Kidney (tissue), 14 donors: ENCODE measurements around the gene HSD17B14. TPM values are rescaled to one million over a fixed set of nuclear protein-coding genes. Genes with fewer than 3 reads are reported as not detected.

Experiments used
- DNase-seq, 5 donors: peaks; one replicate each; pipeline ENCODE4 v3.0.0-alpha.2; 2013 to 2020
- FAIRE-seq: peaks from 2 replicates; lab custom pipeline; 2012; peaks lifted over from hg19 to GRCh38; lab: Jason Lieb, UNC
- H3K27ac ChIP-seq, 2 donors: one replicate each; pipeline ENCODE4 v1.7.0; 2013; ENCODE audit warnings: low read depth in 2 of 2, low read length in 2 of 2, inconsistent platforms in 1 of 2
- H3K27me3 ChIP-seq: one replicate; pipeline ENCODE4 v1.7.1; 2013; ENCODE audit warnings: low read length, inconsistent platforms; ENCODE audit not compliant: control insufficient read depth, insufficient read depth
- H3K36me3 ChIP-seq, 3 donors: one replicate each; pipeline versions ENCODE4 v1.7.0 to v1.7.1; 2013; ENCODE audit warnings: low read length in 3 of 3, control low read depth in 1 of 3, inconsistent platforms in 1 of 3; ENCODE audit not compliant: insufficient read depth in 3 of 3, control insufficient read depth in 2 of 3
- H3K4me1 ChIP-seq, 3 donors: one replicate each; pipeline versions ENCODE4 v1.7.0 to v1.7.1; 2013; ENCODE audit warnings: low read length in 3 of 3, inconsistent platforms in 1 of 3, low read depth in 1 of 3; ENCODE audit not compliant: control insufficient read depth in 2 of 3, insufficient read depth in 2 of 3
- H3K4me3 ChIP-seq, 3 donors: one replicate each; pipeline versions ENCODE4 v1.7.0 to v1.8.1; 2013; ENCODE audit warnings: low read length in 3 of 3, control low read depth in 1 of 3, inconsistent platforms in 1 of 3
- H3K9ac ChIP-seq, 3 donors: one replicate each; pipeline versions ENCODE4 v1.7.0 to v1.7.1; 2013; ENCODE audit warnings: low read length in 3 of 3, control low read depth in 1 of 3, inconsistent platforms in 1 of 3
- H3K9me3 ChIP-seq, 3 donors: one replicate each; pipeline versions ENCODE4 v1.7.0 to v1.7.1; 2013; ENCODE audit warnings: low read length in 3 of 3, control low read depth in 1 of 3, inconsistent platforms in 1 of 3; ENCODE audit not compliant: control insufficient read depth in 2 of 3, insufficient read depth in 1 of 3
- intact Hi-C: fragments of 100-400 bp; cut with DNase I; formaldehyde crosslinking; loops from one replicate; pipeline ENCODE4 v1.11.1; 2022
- polyA plus RNA-seq: library from polyadenylated mRNA; stranded (reverse); fragments of 350-450 nt; fragmentation: Illumina TruSeq; extraction: RNeasy Lipid Tissue Mini Kit (QIAGEN cat#74804); gene quantifications from one replicate; pipeline ENCODE4 v1.2.3, GENCODE V29; 2014; ENCODE audit warnings: low read depth, low replicate concordance; ENCODE audit not compliant: insufficient read depth
- total RNA-seq: library from RNA; stranded (reverse); fragmentation: NEBNext Ultra II Directional; extraction: Animal tissue kit (Norgen Biotek cat#: 25700); gene quantifications from one replicate; pipeline ENCODE4 v1.2.1, GENCODE V29; 2021
- TF ChIP-seq, protein P1 (sequence below): IDR thresholded peaks from 3 replicates; pipeline ENCODE4 v1.5.1; 2012; ENCODE audit warnings: mild to moderate bottlenecking, moderate library complexity, borderline replicate concordance; ENCODE audit not compliant: insufficient read depth; ENCODE audit errors: extremely low read depth
- donor health status: control.
- donor health status: control.
- donor health status: control.
- donor health status: control.
- donor health status: control.
- donor health status: DM: yes; HTN: yes; CAD: no.
- donor health status: Normal renal cell carcinoma (clear cell type).

Gene HSD17B14
- total and polyA plus RNA-seq, 2 donors from 2014 or later = 5.2 to 141 TPM

DNA sequence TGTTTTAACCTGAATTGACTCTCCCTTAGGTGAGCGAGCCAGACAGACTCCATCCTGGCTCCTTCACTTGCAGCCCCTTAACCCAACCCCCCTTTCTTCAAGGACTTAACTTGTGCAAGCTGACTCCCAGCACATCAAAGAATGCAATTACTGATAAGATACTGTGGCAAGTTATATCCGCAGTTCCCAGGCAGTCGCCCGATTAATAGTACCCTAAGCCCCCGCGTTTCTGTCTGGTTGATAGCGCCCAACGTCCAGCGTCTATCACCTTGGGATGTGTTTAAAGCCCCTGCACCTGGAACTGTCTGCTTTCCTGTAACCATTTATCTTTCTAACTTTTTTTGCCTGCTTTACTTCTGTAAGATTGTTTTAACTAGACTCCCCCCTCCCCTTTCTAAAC lies 6.2 kb downstream of the HSD17B14 start:
- Histone ChIP-seq H3K9ac (no peak overlapping the region), H3K9me3 (no peaks in the 10 kb centered on the region), H3K4me1 (no peaks in the 10 kb centered on the region), H3K36me3 (peaks cover 0 to 8% (median 2%) of the 10 kb centered on the region in 3 donors), H3K27me3 (no peaks in the 10 kb centered on the region), H3K27ac (no peak overlapping the region), H3K4me3 (no peak overlapping the region)
- DNase-seq = peak in 1 of 5 donors; percentile 33
- intact Hi-C loops = no loop called here
- no peak for FAIRE-seq
- TF ChIP-seq, protein P1, sequence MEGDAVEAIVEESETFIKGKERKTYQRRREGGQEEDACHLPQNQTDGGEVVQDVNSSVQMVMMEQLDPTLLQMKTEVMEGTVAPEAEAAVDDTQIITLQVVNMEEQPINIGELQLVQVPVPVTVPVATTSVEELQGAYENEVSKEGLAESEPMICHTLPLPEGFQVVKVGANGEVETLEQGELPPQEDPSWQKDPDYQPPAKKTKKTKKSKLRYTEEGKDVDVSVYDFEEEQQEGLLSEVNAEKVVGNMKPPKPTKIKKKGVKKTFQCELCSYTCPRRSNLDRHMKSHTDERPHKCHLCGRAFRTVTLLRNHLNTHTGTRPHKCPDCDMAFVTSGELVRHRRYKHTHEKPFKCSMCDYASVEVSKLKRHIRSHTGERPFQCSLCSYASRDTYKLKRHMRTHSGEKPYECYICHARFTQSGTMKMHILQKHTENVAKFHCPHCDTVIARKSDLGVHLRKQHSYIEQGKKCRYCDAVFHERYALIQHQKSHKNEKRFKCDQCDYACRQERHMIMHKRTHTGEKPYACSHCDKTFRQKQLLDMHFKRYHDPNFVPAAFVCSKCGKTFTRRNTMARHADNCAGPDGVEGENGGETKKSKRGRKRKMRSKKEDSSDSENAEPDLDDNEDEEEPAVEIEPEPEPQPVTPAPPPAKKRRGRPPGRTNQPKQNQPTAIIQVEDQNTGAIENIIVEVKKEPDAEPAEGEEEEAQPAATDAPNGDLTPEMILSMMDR = no peak

DNA sequence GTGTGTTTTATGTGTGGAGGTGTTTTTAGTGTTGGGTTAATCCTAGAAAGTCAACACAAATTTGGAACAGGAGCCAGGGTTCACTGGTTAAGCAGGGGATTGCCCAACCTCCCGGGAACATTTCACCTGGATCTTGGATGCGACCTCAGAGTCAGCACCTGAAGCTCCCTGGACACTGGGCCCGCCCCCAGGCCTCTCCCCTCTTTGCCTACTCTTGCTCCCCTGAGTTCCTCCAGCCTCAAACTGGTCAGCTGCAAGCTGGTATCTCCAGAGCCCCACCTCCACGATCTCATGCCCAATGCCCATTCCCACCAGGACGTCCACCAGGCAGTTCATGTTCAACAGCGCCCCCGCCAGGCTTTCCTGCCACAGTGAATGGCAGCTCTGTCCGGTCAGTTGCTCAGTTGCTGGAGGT lies 9.7 kb downstream of the HSD17B14 start:
- TF ChIP-seq, protein P1 = no peak
- peaks cover 7 to 12% (median 8%) of the 10 kb centered on the region in 3 donors for H3K36me3 ChIP-seq
- no peak overlapping the region for H3K27ac ChIP-seq
- no peaks in the 10 kb centered on the region for H3K27me3 ChIP-seq
- no peaks in the 10 kb centered on the region for H3K4me1 ChIP-seq
- no peak overlapping the region for H3K9ac ChIP-seq
- DNase-seq = no peak
- peaks cover 0 to 9% (median 0%) of the 10 kb centered on the region in 3 donors for H3K9me3 ChIP-seq
- no peak overlapping the region for H3K4me3 ChIP-seq
- intact Hi-C loops = no loop called here
- FAIRE-seq = no peak

DNA sequence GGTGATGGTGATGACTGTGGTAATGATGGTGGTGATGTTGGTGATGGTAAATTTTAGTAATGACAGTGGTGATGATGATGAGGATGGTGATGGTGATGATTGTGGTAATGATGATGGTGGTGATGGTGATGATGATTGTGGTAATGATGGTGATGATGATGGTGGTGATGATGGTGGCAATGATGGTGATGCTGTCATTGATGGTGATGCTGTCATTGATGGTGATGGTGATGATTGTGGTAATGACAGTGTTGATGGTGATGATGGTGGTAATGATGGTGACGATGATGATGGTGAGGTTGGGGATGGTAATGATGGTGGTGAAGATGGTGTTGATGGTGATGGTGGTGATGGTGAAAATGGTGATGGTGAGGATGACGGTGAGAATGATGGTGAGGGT lies 13.8 kb downstream of the HSD17B14 start:
- DNase-seq (no peak), FAIRE-seq (no peak)
- Histone ChIP-seq H3K36me3 (peaks cover 0 to 13% (median 8%) of the 10 kb centered on the region in 3 donors), H3K9ac (no peak overlapping the region), H3K27me3 (no peaks in the 10 kb centered on the region), H3K9me3 (peaks cover 0 to 10% (median 0%) of the 10 kb centered on the region in 3 donors), H3K4me1 (peaks cover 0 to 6% (median 4%) of the 10 kb centered on the region in 3 donors), H3K27ac (no peak overlapping the region), H3K4me3 (peak overlapping the region in 1 of 3 donors; percentile 43)
- intact Hi-C loops = no loop called here
- TF ChIP-seq, protein P1 = no peak

DNA sequence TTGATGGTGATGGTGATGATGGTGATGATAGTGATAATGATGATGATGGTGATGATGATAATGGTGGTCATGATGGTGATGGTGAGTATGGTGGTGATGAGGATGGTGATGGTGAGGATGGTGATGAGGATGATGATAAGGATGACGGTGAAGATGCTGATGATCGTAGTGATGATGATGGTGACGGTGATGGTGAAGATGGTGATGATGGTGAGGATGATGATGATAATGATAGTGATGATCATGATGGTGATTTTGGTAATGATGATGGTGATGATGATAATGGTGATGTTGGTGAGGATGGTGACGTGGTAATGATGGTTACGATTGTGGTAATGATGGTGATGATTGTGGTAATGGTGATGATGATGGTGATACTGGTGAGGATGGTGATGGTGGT lies 14.7 kb downstream of the HSD17B14 start:
- intact Hi-C loops = no loop called here
- H3K27ac ChIP-seq = no peak overlapping the region
- H3K9me3 ChIP-seq = peaks cover 0 to 10% (median 0%) of the 10 kb centered on the region in 3 donors
- DNase-seq (no peak), FAIRE-seq (no peak)
- peaks cover 0 to 13% (median 8%) of the 10 kb centered on the region in 3 donors for H3K36me3 ChIP-seq
- H3K4me3 ChIP-seq = peak overlapping the region in 1 of 3 donors; percentile 17
- peaks cover 0 to 6% (median 4%) of the 10 kb centered on the region in 3 donors for H3K4me1 ChIP-seq
- H3K27me3 ChIP-seq = no peaks in the 10 kb centered on the region
- TF ChIP-seq, protein P1 = no peak
- H3K9ac ChIP-seq = no peak overlapping the region
